Smooth muscle cell of the brain vasculature (primary cell): ENCODE data around the gene RAPGEF3.

ENCODE experiments used
- DNase-seq: peaks from one replicate; pipeline ENCODE4 v3.0.0-alpha.2; 2012; ENCODE audit warnings: low read depth, low spot score

Gene RAPGEF3

GRCh38 chr12:47777151-47777550 is 18.5 kb upstream of the RAPGEF3 start:
- DNase-seq = no peak

GRCh38 chr12:47776471-47777143 is 17.9 kb upstream of the RAPGEF3 start:
- DNase-seq = no peak

- DNase-seq = no peak
Observed at GRCh38 chr12:47775100-47775911, 16.6 kb upstream of the RAPGEF3 start.

GRCh38 chr12:47774663-47775062 is 16.0 kb upstream of the RAPGEF3 start:
- DNase-seq = no peak

- no peak for DNase-seq
Observed at GRCh38 chr12:47773858-47774580, 15.3 kb upstream of the RAPGEF3 start.

GRCh38 chr12:47773062-47773857 is 14.6 kb upstream of the RAPGEF3 start, which contains the start of gene SLC48A1:
Gene SLC48A1, plus strand, starts transcription at chr12:47773238. Its CDS starts 67 bp downstream, at chr12:47773305.
- DNase-seq = no peak

GRCh38 chr12:47772738-47773061 is 14.0 kb upstream of the RAPGEF3 start:
- DNase-seq = no peak

GRCh38 chr12:47772094-47772660 is 13.5 kb upstream of the RAPGEF3 start:
- no peak for DNase-seq

GRCh38 chr12:47771304-47771703 is 12.6 kb upstream of the RAPGEF3 start:
- DNase-seq = no peak

GRCh38 chr12:47770086-47770726 is 11.5 kb upstream of the RAPGEF3 start:
- no peak for DNase-seq

GRCh38 chr12:47769234-47770085 is 10.8 kb upstream of the RAPGEF3 start:
- no peak for DNase-seq

GRCh38 chr12:47768323-47768811 is 9.7 kb upstream of the RAPGEF3 start:
- DNase-seq = no peak

GRCh38 chr12:47767216-47767724 is 8.6 kb upstream of the RAPGEF3 start:
- no peak for DNase-seq

- DNase-seq = no peak
Observed at GRCh38 chr12:47766502-47767215, 8.0 kb upstream of the RAPGEF3 start.

GRCh38 chr12:47763481-47764346 is 5.0 kb upstream of the RAPGEF3 start:
- no peak for DNase-seq

- DNase-seq = no peak
Observed at GRCh38 chr12:47762850-47763465, 4.3 kb upstream of the RAPGEF3 start.

- DNase-seq = no peak
Observed at GRCh38 chr12:47758584-47758833, 171 bp downstream of the RAPGEF3 start.
